ENCODE measurements around the gene TSC22D2.

The TSC22D2 gene

DNA sequence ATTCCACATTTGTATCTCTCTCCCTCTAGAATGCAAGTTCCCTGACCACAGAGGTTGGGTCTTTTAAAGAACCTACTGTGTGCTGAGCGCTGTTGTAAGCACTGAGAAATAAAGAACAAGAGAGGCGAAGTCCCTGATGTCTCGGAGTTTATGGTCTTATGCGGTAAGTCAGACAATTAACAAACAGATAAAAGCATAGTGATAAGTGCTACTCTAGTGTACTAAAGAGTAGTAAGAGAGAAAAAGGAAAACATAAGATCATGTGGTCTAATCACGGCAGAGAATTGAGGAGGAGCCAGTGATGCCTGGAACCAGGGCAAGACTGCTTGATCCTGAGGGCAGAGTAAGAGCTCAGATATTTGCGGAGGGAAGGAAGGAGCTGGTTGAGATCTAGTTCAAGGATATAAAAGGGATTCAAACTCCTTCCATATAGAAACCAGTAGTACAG lies 29.8 kb upstream of the TSC22D2 start:
- H4K20me1 ChIP-seq (ENCODE audit: insufficient read depth, low read length), result no peaks in the 10 kb centered on the region
- no peak overlapping the region for H2AFZ ChIP-seq (ENCODE audit: low read depth, low read length)
- H3K4me3 ChIP-seq (ENCODE audit: low read length), result no peak overlapping the region

DNA sequence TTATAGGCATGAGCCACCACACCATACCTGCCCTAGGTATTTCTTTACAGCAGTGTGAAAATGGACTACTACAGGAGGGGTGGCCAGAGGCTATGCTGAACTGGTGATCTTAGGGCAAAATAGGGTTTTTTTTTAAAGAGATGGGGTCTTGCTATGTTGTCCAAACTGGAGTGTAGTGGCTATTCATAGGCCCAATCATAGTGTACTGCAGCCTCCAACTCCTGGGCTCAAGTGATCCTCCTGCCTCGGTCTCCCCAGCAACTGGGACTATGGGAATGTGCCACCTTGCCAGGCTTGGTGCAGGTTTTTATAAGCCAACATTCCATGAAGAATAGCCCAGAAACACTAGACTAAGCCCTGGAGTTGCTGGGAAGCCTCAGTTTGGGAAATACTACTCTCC lies 28.6 kb upstream of the TSC22D2 start:
- H3K9ac ChIP-seq (ENCODE audit: low read length), result no peak overlapping the region
- TF ChIP-seq EZH2phosphoT487 (IDR thresholded peaks at IDR 0.05; ENCODE audit: low read depth) (no peak), CTCF (IDR thresholded peaks at IDR 0.05; ENCODE audit: low read depth, low read length) (no peak)

More for the DNA sequence above, 29.8 kb upstream of the TSC22D2 start:
- H3K4me1 ChIP-seq (ENCODE audit: low read length), result peaks cover 5% of the 10 kb centered on the region
- no peak overlapping the region for H3K27ac ChIP-seq (ENCODE audit: low read length)
- H3K4me2 ChIP-seq (ENCODE audit: low read length), result no peak overlapping the region
- no peaks in the 10 kb centered on the region for H3K36me3 ChIP-seq (replicated peaks; ENCODE audit: low read depth, low read length)
- no peaks in the 10 kb centered on the region for H3K27me3 ChIP-seq (ENCODE audit: low read depth, low read length)
- H3K79me2 ChIP-seq (ENCODE audit: low read length), result no peaks in the 10 kb centered on the region
- TF ChIP-seq EZH2phosphoT487 (IDR thresholded peaks at IDR 0.05; ENCODE audit: low read depth) (no peak), CTCF (IDR thresholded peaks at IDR 0.05; ENCODE audit: low read depth, low read length) (no peak)
- no peaks in the 10 kb centered on the region for H3K9me3 ChIP-seq (ENCODE audit: insufficient read depth, low read length)
- no peak overlapping the region for H3K9ac ChIP-seq (ENCODE audit: low read length)

GRCh38 chr3:150384296-150385212 lies 23.5 kb upstream of the TSC22D2 start:
- Histone ChIP-seq H3K4me1 (ENCODE audit: low read length) (peaks cover 46% of the 10 kb centered on the region), H3K4me2 (ENCODE audit: low read length) (peak overlapping the region; percentile 96), H3K27ac (ENCODE audit: low read length) (peak overlapping the region; percentile 99), H3K9me3 (ENCODE audit: insufficient read depth, low read length) (no peaks in the 10 kb centered on the region), H3K79me2 (ENCODE audit: low read length) (no peaks in the 10 kb centered on the region), H3K4me3 (ENCODE audit: low read length) (peak overlapping the region; percentile 78), H3K9ac (ENCODE audit: low read length) (peak overlapping the region; percentile 93), H4K20me1 (ENCODE audit: insufficient read depth, low read length) (no peaks in the 10 kb centered on the region), H3K36me3 (replicated peaks; ENCODE audit: low read depth, low read length) (no peaks in the 10 kb centered on the region), H2AFZ (ENCODE audit: low read depth, low read length) (peak overlapping the region; percentile 62), H3K27me3 (ENCODE audit: low read depth, low read length) (no peaks in the 10 kb centered on the region)
- TF ChIP-seq EZH2phosphoT487 (IDR thresholded peaks at IDR 0.05; ENCODE audit: low read depth) (no peak), CTCF (IDR thresholded peaks at IDR 0.05; ENCODE audit: low read depth, low read length) (peak; percentile 38)

More for the DNA sequence above, 28.6 kb upstream of the TSC22D2 start:
- no peak overlapping the region for H3K27ac ChIP-seq (ENCODE audit: low read length)
- no peaks in the 10 kb centered on the region for H3K9me3 ChIP-seq (ENCODE audit: insufficient read depth, low read length)
- no peaks in the 10 kb centered on the region for H3K27me3 ChIP-seq (ENCODE audit: low read depth, low read length)
- no peak overlapping the region for H3K4me3 ChIP-seq (ENCODE audit: low read length)
- H3K4me1 ChIP-seq (ENCODE audit: low read length), result peaks cover 16% of the 10 kb centered on the region
- H4K20me1 ChIP-seq (ENCODE audit: insufficient read depth, low read length), result no peaks in the 10 kb centered on the region
- no peaks in the 10 kb centered on the region for H3K79me2 ChIP-seq (ENCODE audit: low read length)
- H2AFZ ChIP-seq (ENCODE audit: low read depth, low read length), result no peak overlapping the region
- no peak overlapping the region for H3K4me2 ChIP-seq (ENCODE audit: low read length)
- no peaks in the 10 kb centered on the region for H3K36me3 ChIP-seq (replicated peaks; ENCODE audit: low read depth, low read length)

Measured in OCI-LY3 (cell line).